Activated naive CD4-positive, alpha-beta T cell treated with anti-CD3 and anti-CD28 coated beads, Interleukin-2, amount 50 U/mL, for 72 hours (primary cell): ENCODE results near the gene PRR7. TPM values are rescaled to one million over a fixed set of nuclear protein-coding genes. Genes with fewer than 3 reads are reported as not detected.

ENCODE experiments used
- ATAC-seq, 2 donors: fragments of 150-1000 bp; cut with Tn5 transposase; 2 replicates each; pipeline ENCODE4 v1.10.0; 2021; ENCODE audit warnings: mild to moderate bottlenecking in 2 of 2, moderate library complexity in 2 of 2
- DNase-seq, 2 donors: peaks; one replicate each; pipeline ENCODE4 v3.0.0; 2021 to 2022; ENCODE audit warnings: low spot score in 2 of 2
- H3K27ac Mint-ChIP-seq, 2 donors: one replicate each; pipeline ENCODE4 v1.8.0; 2022; ENCODE audit warnings: mild to moderate bottlenecking in 2 of 2, mixed read lengths in 2 of 2
- H3K36me3 Mint-ChIP-seq, 2 donors: one replicate each; pipeline ENCODE4 v1.8.0; 2022; ENCODE audit warnings: mixed read lengths in 2 of 2
- H3K9me3 Mint-ChIP-seq, 2 donors: one replicate each; pipeline ENCODE4 v1.8.0; 2022; ENCODE audit warnings: mixed read lengths in 2 of 2
- total RNA-seq, 2 donors: library from RNA; stranded (reverse); gene quantifications; one replicate each; pipeline ENCODE4 v1.2.3, GENCODE V29; 2022

The PRR7 gene
- total RNA-seq, 2 donors from 2014 or later: 4.1 to 11.4 TPM

- no peaks in the 10 kb centered on the region for H3K9me3 Mint-ChIP-seq
- DNase-seq (peak in 1 of 2 donors; percentile 80), ATAC-seq (peak; percentile 15 to 33)
- peaks cover 30 to 41% of the 10 kb centered on the region in 2 donors for H3K36me3 Mint-ChIP-seq
- H3K27ac Mint-ChIP-seq: peak overlapping the region in 1 of 2 donors; percentile 85
Measured at GRCh38 chr5:177431317-177432142, 15.1 kb upstream of the PRR7 start.

- peak in 1 of 2 donors; percentile 2 for ATAC-seq
- Mint-ChIP-seq H3K36me3 (peaks cover 34 to 44% of the 10 kb centered on the region in 2 donors), H3K9me3 (no peaks in the 10 kb centered on the region), H3K27ac (peak overlapping the region; percentile 65 to 85)
- no peak for DNase-seq
Measured at GRCh38 chr5:177432143-177432838, 14.3 kb upstream of the PRR7 start.

- peaks cover 31 to 41% of the 10 kb centered on the region in 2 donors for H3K36me3 Mint-ChIP-seq
- ATAC-seq: no peak
- H3K9me3 Mint-ChIP-seq: no peaks in the 10 kb centered on the region
- DNase-seq: no peak
- H3K27ac Mint-ChIP-seq: peak overlapping the region; percentile 85 to 90
Measured at GRCh38 chr5:177432839-177433657, 13.6 kb upstream of the PRR7 start.

GRCh38 chr5:177433658-177434217 is 12.9 kb upstream of the PRR7 start:
- peaks cover 29 to 45% of the 10 kb centered on the region in 2 donors for H3K36me3 Mint-ChIP-seq
- ATAC-seq (no peak), DNase-seq (no peak)
- H3K27ac Mint-ChIP-seq: peak overlapping the region; percentile 85 to 90
- H3K9me3 Mint-ChIP-seq: no peaks in the 10 kb centered on the region

GRCh38 chr5:177434437-177434836 is 12.2 kb upstream of the PRR7 start:
- peaks cover 26 to 48% of the 10 kb centered on the region in 2 donors for H3K36me3 Mint-ChIP-seq
- peak; percentile 65 to 78 for ATAC-seq
- DNase-seq: peak in 1 of 2 donors; percentile 81

GRCh38 chr5:177434942-177435738 is 11.5 kb upstream of the PRR7 start:
- Mint-ChIP-seq H3K27ac (peak overlapping the region; percentile 60 to 85), H3K9me3 (no peaks in the 10 kb centered on the region), H3K36me3 (peaks cover 31 to 55% of the 10 kb centered on the region in 2 donors)
- ATAC-seq (no peak), DNase-seq (peak in 1 of 2 donors; percentile 52)

More at GRCh38 chr5:177434437-177434836, 12.2 kb upstream of the PRR7 start:
- Mint-ChIP-seq H3K9me3 (no peaks in the 10 kb centered on the region), H3K27ac (peak overlapping the region; percentile 50 to 85)

GRCh38 chr5:177435847-177436536 is 10.6 kb upstream of the PRR7 start:
- ATAC-seq: no peak
- DNase-seq: no peak
- Mint-ChIP-seq H3K27ac (peak overlapping the region; percentile 51 to 60), H3K9me3 (no peaks in the 10 kb centered on the region), H3K36me3 (peaks cover 31 to 49% of the 10 kb centered on the region in 2 donors)

- Mint-ChIP-seq H3K9me3 (no peaks in the 10 kb centered on the region), H3K27ac (peak overlapping the region in 1 of 2 donors; percentile 73), H3K36me3 (peaks cover 31 to 37% of the 10 kb centered on the region in 2 donors)
- no peak for DNase-seq
- ATAC-seq: no peak
Measured at GRCh38 chr5:177437623-177438022, 9.0 kb upstream of the PRR7 start.

- DNase-seq (no peak), ATAC-seq (no peak)
- Mint-ChIP-seq H3K36me3 (peaks cover 23 to 29% of the 10 kb centered on the region in 2 donors), H3K27ac (peak overlapping the region; percentile 29 to 73), H3K9me3 (no peaks in the 10 kb centered on the region)
Measured at GRCh38 chr5:177438468-177438867, 8.1 kb upstream of the PRR7 start.

GRCh38 chr5:177439518-177440053 is 7.0 kb upstream of the PRR7 start:
- Mint-ChIP-seq H3K36me3 (peaks cover 22 to 29% of the 10 kb centered on the region in 2 donors), H3K27ac (peak overlapping the region; percentile 7 to 72), H3K9me3 (no peaks in the 10 kb centered on the region)
- DNase-seq (no peak), ATAC-seq (no peak)

- peak in 1 of 2 donors; percentile 77 for DNase-seq
Measured at GRCh38 chr5:177440211-177440989, 6.2 kb upstream of the PRR7 start.

GRCh38 chr5:177440990-177441780 is 5.4 kb upstream of the PRR7 start:
- peaks cover 22 to 26% of the 10 kb centered on the region in 2 donors for H3K36me3 Mint-ChIP-seq
- DNase-seq (no peak), ATAC-seq (no peak)
- no peaks in the 10 kb centered on the region for H3K9me3 Mint-ChIP-seq
- peak overlapping the region; percentile 77 to 86 for H3K27ac Mint-ChIP-seq

More at GRCh38 chr5:177440211-177440989, 6.2 kb upstream of the PRR7 start:
- Mint-ChIP-seq H3K9me3 (no peaks in the 10 kb centered on the region), H3K27ac (peak overlapping the region; percentile 72 to 84), H3K36me3 (peaks cover 22 to 29% of the 10 kb centered on the region in 2 donors)
- ATAC-seq: peak; percentile 51 to 92

GRCh38 chr5:177442066-177442826 is 4.4 kb upstream of the PRR7 start:
- ATAC-seq: no peak
- Mint-ChIP-seq H3K27ac (peak overlapping the region; percentile 63 to 86), H3K36me3 (peaks cover 16 to 20% of the 10 kb centered on the region in 2 donors), H3K9me3 (no peaks in the 10 kb centered on the region)
- DNase-seq: peak in 1 of 2 donors; percentile 56
